Stimulated activated CD8-positive, alpha-beta memory T cell treated with anti-CD3 and anti-CD28 coated beads, Interleukin-7, amount 100 ng/mL, for 48 hours (primary cell): ENCODE results near the gene PEX1.
"Not testable (repeated sequence)": the region's sequence is repeated elsewhere in the genome, so short reads cannot be mapped to it uniquely, and the experiment has no call there.

Experiments used
- DNase-seq, 2 donors: peaks; one replicate each; pipeline ENCODE4 v3.0.0-alpha.2; 2020; ENCODE audit warnings: low read depth in 1 of 2; ENCODE audit errors: extremely low read depth in 1 of 2

Gene PEX1

DNA sequence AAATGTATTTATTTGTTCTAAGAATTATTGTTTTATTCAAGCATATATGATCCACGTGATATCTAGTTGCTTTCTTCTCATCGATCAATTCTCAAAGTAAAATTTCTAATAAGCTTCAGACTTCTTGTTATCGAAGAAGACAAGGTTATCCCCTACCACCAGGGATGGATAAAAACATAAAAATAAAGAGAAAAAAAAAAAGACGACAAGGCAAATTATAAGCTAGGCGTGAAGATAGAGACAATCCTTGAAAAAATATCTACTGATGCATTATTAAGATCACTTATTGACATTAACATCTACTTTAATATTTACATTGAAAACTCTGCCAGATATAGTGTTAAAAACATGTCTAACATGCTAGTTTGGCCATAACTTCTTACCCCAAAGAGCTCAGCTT lies 19.4 kb downstream of the PEX1 start:
- no peak for DNase-seq

DNA sequence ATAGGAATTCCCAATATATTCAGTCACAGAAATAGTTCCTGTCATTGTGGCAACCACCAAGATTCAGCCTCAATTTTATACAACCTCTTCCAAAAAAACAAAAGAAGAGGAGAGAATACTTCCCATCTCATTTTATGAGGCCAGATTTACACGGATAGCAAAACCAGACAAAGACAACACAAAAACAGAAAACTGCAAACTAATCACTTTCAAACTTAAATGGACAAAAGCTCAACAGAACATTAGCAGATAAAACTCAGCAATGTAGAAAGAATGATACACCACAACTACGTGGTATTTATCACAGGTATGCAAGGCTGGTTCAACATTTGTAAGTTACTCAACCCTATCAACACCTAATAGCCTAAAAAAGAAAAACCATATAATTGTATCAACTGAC lies 22.0 kb downstream of the PEX1 start:
- no peak for DNase-seq

DNA sequence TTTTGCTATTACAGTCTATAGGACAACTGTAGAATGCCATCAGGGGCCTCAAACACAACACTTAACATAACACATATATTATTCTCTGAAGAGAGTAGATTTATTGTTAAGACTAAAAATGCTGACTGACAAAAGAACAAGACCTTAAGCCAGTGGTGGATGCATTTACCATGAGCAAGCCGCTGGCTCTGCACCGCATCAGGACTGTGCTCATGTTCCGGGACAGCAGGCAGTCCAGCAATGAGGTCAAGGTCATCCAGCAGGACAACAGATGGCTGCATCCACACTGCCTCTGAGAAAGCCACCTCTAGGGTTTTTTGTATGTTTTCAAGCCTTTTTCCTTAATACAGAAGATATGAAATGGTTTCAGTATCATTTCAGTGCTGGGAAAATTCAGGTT lies 23.8 kb downstream of the PEX1 start:
- DNase-seq: no peak

DNA sequence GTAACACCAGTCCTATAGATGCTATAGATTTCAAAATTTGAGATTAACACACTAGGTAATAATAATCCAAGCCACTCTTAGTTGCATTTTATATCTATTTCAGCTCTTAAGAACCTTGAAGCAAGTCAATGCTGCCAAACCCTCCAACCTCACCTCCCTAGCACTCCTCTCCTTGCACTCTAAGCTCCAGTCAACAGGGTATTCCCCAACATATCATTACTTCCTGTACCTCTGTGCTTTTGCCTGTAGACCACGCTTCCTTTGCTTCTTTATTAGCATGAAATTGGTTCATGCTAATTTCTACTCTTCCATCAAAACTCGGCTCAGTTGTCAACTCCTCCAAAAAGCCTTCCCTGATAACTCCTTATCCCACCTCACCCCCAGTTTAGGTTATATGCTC lies 24.6 kb downstream of the PEX1 start:
- no peak for DNase-seq

DNA sequence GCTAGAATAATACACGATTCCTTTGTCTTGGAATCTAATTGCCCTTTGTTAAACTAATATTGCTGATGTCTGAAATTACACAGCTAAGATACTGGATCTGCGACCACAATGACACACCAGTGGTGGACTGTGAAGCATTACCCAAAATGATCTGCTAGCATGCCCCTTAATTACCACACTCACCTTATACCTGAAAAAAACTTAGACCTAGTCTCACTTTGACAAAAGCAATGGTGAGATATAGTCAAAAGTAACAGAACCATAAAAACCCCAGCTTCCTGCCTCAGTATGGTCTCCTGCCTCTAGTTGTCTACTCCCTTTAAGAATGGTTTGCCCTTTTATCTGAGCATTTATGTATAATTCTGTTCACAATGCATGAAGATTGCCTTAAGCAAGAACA lies 29.8 kb downstream of the PEX1 start:
- DNase-seq: no peak

DNA sequence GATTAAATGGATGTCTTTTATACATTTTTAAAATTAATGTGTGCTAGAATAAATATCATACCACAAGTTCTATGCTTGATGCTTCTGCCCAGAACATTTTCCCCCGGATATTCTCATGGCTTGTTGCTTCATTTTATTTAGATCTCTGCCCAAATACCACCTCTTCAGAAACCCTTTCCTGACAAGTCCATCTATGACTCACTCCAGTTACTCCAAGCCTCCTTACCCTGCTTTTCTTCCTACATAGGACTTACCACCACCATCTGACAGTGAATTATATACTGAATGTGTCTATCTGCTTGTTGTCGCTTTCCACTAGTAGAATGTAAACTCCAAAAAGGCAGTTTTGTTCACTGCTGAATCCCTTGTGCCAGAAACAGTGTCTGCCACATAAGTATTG lies 31.4 kb downstream of the PEX1 start:
- no peak for DNase-seq

DNA sequence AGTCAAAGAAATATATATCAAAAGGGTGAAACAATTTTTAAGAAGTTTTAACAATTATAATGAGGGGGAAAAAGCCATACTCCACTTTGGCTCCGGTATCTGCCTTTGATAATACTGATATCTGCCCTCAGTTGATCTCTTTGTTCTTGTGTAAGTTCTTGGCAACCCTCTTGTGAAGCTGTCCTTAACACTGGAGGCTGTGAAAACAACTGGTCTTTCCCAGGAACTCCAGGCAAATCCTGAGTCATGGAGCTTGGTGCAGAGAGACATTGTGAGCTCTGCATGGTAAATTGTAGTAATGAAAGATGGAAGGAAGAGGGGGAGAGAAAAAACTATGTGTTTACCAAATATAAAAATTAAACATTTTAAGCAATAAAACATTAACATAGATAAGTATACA lies 38.7 kb downstream of the PEX1 start:
- DNase-seq: no peak

DNA sequence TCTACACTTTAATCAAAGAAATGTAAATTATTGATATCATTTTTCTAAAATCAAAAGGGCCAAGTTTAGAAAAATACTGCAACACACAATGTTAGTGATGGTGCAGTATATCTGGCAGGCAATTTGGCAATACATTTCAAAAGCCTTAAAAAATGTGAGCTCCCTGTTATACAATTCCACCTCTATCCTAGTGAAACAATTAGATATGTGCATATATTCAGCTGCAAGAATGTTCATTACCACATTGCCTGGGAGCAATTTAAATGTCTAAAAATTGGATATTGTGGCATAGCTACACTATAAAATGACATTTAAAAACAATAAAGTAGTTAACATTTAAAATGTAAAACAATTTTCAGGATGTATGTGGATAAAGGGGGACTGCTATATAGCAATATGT lies 40.5 kb downstream of the PEX1 start:
- DNase-seq: no peak

DNA sequence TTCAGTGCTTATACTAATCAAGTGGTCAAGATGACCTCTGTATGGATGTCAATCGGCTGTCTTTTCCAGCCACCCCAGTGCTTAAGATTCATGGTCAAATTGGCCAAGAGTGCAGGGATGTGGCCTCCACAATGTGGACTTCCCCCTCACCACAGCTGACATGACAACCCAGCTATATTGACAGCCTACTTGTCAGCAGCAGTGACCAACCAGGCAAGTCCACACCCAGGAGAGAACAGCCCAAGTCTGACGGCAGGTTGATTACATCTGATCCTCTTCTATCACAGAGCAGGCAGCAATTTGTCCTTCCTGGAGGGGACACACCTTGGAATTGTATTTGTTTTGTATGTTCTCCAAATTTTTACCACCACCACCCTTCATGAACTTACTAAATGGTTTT lies 42.3 kb downstream of the PEX1 start:
- DNase-seq: no peak

DNA sequence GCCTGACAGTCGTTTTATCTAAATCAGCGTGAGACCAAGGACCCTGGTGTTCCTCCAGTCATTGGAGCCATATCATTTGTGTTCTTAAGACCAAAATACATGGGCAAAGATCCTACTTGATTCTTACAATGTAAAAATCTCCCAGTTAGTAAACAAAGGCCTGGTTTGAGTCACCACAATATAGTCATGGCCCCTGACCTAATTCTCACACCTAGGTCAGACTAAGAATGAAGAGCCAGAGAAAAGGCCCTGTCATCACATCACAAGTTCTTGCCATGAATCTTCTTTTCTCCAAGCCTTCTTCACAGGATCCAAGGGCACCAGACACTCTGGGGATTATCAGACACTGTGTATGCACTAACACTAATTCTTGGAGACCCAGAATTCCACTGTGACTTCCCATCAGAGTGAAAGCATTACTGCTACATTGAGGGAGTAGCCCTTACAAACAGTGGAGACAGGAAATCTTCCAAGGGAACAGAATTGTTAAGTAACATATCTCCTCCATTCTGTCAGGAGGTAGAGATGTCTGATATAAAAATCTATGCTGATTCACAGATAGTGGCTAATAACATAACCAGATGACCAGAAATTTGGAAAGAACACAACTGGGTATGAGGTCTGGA lies 42.9 kb downstream of the PEX1 start:
- DNase-seq: no peak

DNA sequence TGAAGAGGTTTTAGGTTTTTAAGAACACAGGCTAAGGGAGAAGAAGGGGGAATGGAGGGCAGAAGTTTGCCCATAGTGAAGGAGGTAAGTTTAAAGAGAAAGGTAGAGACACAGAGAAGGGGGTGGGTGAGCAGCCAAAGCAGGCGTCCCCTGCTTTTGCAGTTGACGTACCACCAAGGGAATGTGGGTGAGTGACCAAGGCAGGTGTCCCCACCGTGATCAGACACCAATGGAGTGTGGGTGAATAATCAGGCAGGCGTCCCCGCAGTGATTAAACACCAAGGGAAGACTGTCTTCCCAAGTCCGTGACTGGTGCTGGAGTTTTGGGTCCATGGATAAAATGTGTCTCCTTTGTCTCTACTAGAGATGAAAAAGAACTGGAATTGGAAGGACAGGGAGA lies 44.1 kb downstream of the PEX1 start:
- not testable (repeated sequence) for DNase-seq

DNA sequence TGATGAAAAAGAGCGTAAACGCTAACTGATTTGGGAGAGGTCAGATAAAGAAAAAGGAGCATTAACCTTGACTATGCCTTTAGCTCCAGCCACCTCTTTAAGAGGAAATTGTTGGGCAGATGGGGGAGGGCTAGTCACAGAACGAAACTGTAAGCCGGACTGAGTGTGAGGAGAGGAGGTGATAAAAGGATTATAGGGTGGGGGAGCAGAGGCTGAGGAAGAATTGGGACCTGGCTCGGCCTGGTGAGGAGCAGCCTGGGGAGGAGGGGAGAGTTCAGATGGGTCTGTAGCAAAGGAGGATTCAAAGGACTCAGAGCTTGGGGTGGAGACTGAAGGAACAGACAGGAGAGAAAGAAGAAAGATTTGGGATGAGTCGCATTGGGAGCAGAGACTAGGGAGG lies 44.7 kb downstream of the PEX1 start:
- DNase-seq: not testable (repeated sequence)

DNA sequence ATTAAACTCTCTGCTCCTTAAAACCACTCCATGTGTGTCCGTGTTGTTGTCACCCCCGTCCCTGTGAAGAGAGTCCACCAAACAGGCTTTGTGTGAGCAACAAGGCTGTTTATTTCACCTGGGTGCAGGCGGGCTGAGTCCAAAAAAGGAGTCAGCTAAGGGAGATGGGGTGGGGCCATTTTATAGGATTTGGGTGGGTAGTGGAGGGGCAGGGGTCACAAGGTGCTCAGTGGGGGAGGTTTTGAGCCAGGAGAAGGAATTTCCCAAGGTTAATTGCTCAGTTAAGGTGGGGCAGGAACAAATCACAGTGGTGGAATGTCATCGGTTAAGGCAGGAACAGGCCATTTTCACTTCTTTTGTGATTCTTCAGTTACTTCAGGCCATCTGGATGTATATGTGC lies 49.2 kb downstream of the PEX1 start:
- not testable (repeated sequence) for DNase-seq

DNA sequence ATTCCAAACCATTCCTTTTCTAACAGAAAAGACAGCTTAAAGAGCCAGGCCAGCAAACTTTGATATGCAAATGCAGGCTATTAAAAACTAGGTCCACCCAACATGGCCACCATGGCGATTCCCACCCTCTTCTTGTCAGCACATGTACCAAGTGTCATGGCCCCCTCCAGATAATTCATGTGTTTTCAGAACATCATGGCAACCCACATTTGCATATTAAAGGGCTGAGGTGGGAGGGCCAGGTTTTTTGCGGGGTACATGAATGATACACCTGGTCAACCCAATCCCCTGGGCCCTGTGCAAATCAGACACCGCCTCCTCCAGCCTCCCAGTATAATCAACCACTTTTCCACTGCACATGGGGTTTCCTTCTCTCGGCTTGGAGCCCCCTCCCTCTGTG lies 49.6 kb downstream of the PEX1 start:
- DNase-seq: no peak

DNA sequence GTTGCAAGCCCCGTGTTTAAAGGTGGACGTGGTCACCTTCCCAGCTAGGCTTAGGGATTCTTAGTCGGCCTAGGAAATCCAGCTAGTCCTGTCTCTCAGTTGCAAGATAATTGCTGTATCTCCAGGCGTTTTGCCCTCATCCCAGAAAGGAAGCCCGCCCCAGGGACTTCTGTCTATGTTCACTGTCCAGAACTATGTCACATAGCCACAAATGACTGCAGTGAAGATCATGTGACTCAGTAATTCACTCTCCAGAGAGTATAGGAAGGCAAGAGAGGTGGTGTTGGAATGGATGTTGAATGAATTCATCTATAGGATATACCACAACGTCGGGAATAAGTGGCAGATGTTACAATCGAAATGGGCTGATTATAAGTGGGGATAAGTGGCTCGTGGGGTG lies 50.2 kb downstream of the PEX1 start:
- no peak for DNase-seq

DNA sequence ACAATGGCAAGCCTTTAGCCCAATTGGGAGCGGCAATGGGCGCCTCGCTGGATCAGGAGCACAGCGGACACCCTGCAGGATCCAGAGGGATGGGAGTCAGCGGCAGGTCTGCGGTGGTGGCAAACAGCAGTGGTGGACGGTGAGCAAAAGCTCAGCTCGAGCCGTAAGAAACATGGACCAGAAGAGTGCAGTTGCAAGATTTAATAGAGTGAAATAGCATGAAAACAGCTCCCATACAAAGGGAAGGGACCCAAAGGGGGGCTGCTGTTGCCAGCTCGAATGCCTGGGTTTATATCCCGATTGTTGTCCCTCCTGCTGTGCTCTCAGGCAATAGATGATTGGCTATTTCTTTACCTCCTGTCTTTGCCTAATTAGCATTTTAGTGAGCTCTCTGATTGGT lies 50.6 kb downstream of the PEX1 start, which contains the start of gene ERVW-1:
TSS of gene ERVW-1 (minus strand) at position 266 of the 400 bp plus-strand sequence. CDS start 7,565 bp downstream, outside the sequence.
- not testable (repeated sequence) for DNase-seq

DNA sequence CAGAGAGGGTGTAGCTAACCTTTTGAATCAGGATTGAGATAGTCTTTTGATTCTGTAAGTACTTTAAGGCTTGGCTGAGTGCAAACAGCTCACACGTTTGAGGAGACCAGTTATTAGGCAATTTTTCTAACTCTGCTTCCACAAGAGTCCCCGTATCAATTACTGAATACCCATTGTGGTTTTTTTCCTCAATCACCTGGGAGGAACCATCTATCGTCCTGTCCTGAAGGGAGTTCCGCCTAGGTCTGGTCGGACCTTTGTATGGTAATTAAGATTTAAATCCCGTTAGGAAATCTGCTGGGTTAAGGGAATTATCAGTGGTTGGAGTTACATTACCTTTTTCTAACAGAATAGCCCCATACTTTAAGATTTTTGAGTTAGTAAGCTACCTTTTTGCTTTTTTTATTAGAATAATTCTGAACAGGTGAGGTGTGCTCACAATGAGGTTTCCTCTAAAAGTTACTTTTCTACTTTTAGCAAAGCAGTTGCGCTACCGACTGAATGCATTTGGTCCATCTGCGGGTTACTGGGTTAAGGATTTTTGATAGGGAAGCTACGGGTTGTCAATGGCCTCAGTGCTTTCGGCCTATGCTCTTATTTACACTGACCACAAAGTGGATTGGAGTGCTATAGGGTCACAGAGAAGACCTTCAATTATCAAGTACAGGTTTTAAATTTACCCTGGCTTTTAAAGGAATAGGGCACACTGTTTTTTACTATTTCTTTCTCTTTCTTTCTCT lies 52.3 kb downstream of the PEX1 start:
- DNase-seq: not testable (repeated sequence)

DNA sequence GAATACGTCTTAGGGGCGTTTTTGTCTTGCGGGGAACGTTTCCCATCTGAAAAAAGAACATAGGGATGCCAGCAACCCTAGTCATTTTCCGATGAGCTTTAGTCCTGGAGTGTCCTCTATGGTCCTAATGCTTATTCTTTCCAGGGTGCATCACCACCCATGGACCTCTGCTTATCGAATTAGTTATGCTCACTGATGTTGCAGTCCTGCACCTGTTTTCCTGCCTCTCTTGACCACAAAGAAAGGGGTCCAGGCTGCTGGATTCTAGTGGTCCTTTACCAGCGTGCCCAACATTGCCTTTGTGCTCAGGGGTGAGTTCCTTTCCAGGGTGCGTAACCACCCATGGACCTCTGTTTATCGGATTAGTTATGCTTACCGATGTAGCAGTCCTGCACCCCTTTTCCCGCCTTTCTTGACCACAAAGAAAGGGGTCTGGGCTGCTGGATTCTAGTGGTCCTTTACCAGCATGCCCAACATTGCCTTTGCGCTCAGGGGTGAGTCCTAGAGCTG lies 53.0 kb downstream of the PEX1 start:
- not testable (repeated sequence) for DNase-seq

DNA sequence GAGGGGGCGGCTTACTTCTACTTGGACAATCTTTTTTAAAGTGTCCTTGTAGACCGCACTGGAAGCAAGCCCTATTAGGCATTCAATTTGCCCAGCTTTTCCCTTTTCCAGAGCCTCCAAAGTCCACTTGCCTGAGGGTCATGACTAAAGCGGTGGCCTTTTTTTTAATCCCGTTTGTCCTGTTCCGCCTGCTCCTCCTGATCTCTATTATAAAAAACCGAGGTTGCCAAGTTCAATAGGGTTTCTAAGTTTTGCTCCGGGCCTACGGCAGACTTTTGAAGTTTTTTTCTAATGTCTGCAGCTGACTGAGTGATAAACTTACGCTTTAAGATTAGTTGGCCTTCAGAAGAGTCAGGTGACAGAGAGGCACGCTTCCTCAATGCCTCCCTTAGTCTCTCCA lies 54.3 kb downstream of the PEX1 start:
- DNase-seq: not testable (repeated sequence)

DNA sequence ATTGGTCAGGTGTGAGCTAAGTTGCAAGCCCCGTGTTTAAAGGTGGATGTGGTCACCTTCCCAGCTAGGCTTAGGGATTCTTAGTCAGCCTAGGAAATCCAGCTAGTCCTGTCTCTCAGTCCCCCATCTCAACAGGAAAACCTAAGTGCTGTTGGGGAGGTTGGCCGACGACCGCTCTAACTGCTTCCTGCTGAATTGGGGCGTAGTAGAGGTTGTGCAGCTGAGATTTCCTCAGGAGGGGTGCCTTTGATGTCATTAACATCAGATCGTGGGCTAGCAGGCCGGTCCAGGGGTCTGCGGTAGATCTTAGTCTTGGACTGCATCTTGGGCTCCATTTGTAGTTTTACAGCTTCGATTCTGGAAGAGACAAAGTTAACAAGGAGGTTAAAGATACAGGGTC lies 59.7 kb downstream of the PEX1 start:
- DNase-seq: not testable (repeated sequence)

DNA sequence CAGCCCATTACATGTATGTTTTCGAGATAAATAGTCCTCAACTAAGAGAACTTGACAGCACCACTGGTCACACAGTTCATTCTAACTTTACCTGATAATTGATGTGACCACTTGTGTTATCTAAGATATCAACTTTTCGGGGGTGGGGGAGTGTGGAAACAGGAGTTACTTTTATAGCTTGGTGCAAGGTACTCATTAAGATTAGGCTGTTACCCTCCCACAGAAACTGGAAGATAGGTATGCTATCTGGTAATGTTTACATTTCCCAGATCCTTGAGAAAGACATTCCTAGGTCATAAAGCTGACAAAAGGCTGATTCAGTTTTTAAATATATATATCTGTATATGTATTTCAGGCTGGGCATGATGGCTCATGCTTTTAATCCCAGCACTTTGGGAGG lies 61.6 kb downstream of the PEX1 start:
- DNase-seq: no peak

DNA sequence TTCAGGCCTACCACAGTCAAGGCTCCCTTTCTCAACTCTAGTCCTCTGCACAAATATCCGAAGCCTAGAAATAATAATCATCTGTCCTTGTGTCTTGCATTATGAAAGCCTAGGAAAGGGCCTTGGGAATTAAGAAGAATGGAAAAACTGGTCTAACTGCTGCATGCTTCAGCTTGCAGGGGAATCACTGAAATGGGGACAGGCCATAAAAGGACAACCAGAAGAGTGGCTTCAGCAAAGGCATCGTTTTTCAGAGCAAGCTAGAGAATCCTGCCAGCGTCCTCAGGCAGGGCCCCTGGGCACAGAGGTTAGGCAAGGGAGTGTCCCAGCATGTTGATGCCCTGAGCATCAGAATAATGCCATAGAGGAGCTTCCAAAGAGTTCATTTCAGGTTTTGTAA lies 63.8 kb downstream of the PEX1 start:
- DNase-seq: no peak
